HG03095 (cell line): ENCODE measurements around the gene RBM15B.

Source experiments
- ATAC-seq: cut with Tn5 transposase; IDR thresholded peaks from one replicate; pipeline ENCODE4 v1.9.1; 2021; ENCODE audit warnings: moderate library complexity; ENCODE audit not compliant: unreplicated experiment

Gene RBM15B

GRCh38 chr3:51390246-51391074, 625 bp upstream of the RBM15B start:
- peak; percentile 3 for ATAC-seq

GRCh38 chr3:51391566-51392354, 675 bp downstream of the RBM15B start:
- peak; percentile 13 for ATAC-seq

- no peak for ATAC-seq
These were observed 1.5 kb downstream of the RBM15B start for GRCh38 chr3:51392355-51393133.

GRCh38 chr3:51393134-51393495, 2.0 kb downstream of the RBM15B start:
- ATAC-seq = no peak

- ATAC-seq = no peak
These were observed 2.5 kb downstream of the RBM15B start for GRCh38 chr3:51393564-51393963.

GRCh38 chr3:51394541-51394940, 3.5 kb downstream of the RBM15B start:
- ATAC-seq = no peak

- ATAC-seq = no peak
These were observed 4.6 kb downstream of the RBM15B start for GRCh38 chr3:51395493-51396213.

- ATAC-seq = no peak
These were observed 5.3 kb downstream of the RBM15B start for GRCh38 chr3:51396401-51396800.

- ATAC-seq = no peak
These were observed 6.3 kb downstream of the RBM15B start for GRCh38 chr3:51397392-51397791.

GRCh38 chr3:51398595-51399310, 7.7 kb downstream of the RBM15B start:
- ATAC-seq = no peak

- ATAC-seq = no peak
These were observed 9.1 kb downstream of the RBM15B start for GRCh38 chr3:51400166-51400565.

- ATAC-seq = no peak
These were observed 10.7 kb downstream of the RBM15B start for GRCh38 chr3:51401735-51402134.

- ATAC-seq = no peak
These were observed 12.6 kb downstream of the RBM15B start for GRCh38 chr3:51403675-51404074.

GRCh38 chr3:51408021-51408420, 16.9 kb downstream of the RBM15B start:
- no peak for ATAC-seq

- no peak for ATAC-seq
These were observed 17.7 kb downstream of the RBM15B start for GRCh38 chr3:51408813-51409212.

- ATAC-seq = no peak
These were observed 31.1 kb downstream of the RBM15B start for GRCh38 chr3:51422211-51422610.

GRCh38 chr3:51426921-51427320, 35.8 kb downstream of the RBM15B start:
- no peak for ATAC-seq

- ATAC-seq = no peak
These were observed 38.1 kb downstream of the RBM15B start for GRCh38 chr3:51429138-51429537.

GRCh38 chr3:51434110-51434509, 43.0 kb downstream of the RBM15B start:
- ATAC-seq = no peak

- ATAC-seq = no peak
These were observed 43.8 kb downstream of the RBM15B start for GRCh38 chr3:51434746-51435327.
